DND-41 (cell line): Measurements from ENCODE around the gene RAPGEF1.

Experiments
- EZH2 ChIP-seq: IDR thresholded peaks from 3 replicates; pipeline ENCODE4 v1.6.1; 2012; ENCODE audit warnings: borderline replicate concordance, low read depth, mild to moderate bottlenecking, moderate library complexity, low read length, inconsistent platforms; ENCODE audit not compliant: severe bottlenecking
- TF ChIP-seq, protein P1 (sequence below): IDR thresholded peaks from 2 replicates; pipeline ENCODE4 v1.5.1; 2012; ENCODE audit warnings: borderline replicate concordance, low read length, moderate library complexity, mild to moderate bottlenecking; ENCODE audit not compliant: poor library complexity, severe bottlenecking; ENCODE audit errors: extremely low read depth

GRCh38 chr9:131748411-131748955 lies 8.6 kb upstream of the RAPGEF1 start:
- TF ChIP-seq, protein P1, sequence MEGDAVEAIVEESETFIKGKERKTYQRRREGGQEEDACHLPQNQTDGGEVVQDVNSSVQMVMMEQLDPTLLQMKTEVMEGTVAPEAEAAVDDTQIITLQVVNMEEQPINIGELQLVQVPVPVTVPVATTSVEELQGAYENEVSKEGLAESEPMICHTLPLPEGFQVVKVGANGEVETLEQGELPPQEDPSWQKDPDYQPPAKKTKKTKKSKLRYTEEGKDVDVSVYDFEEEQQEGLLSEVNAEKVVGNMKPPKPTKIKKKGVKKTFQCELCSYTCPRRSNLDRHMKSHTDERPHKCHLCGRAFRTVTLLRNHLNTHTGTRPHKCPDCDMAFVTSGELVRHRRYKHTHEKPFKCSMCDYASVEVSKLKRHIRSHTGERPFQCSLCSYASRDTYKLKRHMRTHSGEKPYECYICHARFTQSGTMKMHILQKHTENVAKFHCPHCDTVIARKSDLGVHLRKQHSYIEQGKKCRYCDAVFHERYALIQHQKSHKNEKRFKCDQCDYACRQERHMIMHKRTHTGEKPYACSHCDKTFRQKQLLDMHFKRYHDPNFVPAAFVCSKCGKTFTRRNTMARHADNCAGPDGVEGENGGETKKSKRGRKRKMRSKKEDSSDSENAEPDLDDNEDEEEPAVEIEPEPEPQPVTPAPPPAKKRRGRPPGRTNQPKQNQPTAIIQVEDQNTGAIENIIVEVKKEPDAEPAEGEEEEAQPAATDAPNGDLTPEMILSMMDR = no peak
- no peak for TF ChIP-seq EZH2
